Effector CD4-positive, alpha-beta T cell (primary cell): ENCODE data around the gene OR2T27. TPM values are rescaled to one million over a fixed set of nuclear protein-coding genes. Genes with fewer than 3 reads are reported as not detected.
"Not testable (repeated sequence)": the region's sequence is repeated elsewhere in the genome, so short reads cannot be mapped to it uniquely, and the experiment has no call there.

Source experiments
- DNase-seq: peaks from one replicate; pipeline ENCODE4 v3.0.0-alpha.2; 2020
- total RNA-seq: gene quantifications from one replicate; lab custom pipeline; 2026; lab: John Stamatoyannopoulos, UW

OR2T27 gene
- total RNA-seq, result not detected

- not testable (repeated sequence) for DNase-seq
Observed at GRCh38 chr1:248655354-248655753, at the start of gene OR2T27. Gene OR2T27, minus strand, starts transcription at chr1:248655528. Its CDS starts 4,644 bp downstream, at chr1:248650884.

- no peak for DNase-seq
Observed at GRCh38 chr1:248704606-248705005, 49.3 kb upstream of the OR2T27 start.

GRCh38 chr1:248703674-248704073 is 48.3 kb upstream of the OR2T27 start:
- DNase-seq, result no peak

- no peak for DNase-seq
Observed at GRCh38 chr1:248702714-248703113, 47.4 kb upstream of the OR2T27 start, which contains the start of gene OR14I1. Gene OR14I1, minus strand, starts transcription at chr1:248702766.

GRCh38 chr1:248699099-248699498 is 43.8 kb upstream of the OR2T27 start:
- DNase-seq, result no peak

GRCh38 chr1:248697907-248698306 is 42.6 kb upstream of the OR2T27 start:
- DNase-seq, result no peak

- no peak for DNase-seq
Observed at GRCh38 chr1:248696774-248697173, 41.4 kb upstream of the OR2T27 start.

GRCh38 chr1:248696261-248696660 is 40.9 kb upstream of the OR2T27 start:
- DNase-seq, result no peak

- DNase-seq, result no peak
Observed at GRCh38 chr1:248695451-248696132, 40.3 kb upstream of the OR2T27 start.

- DNase-seq, result no peak
Observed at GRCh38 chr1:248691567-248692155, 36.3 kb upstream of the OR2T27 start.

- DNase-seq, result no peak
Observed at GRCh38 chr1:248688527-248689298, 33.4 kb upstream of the OR2T27 start.

- no peak for DNase-seq
Observed at GRCh38 chr1:248686815-248687214, 31.5 kb upstream of the OR2T27 start.

- DNase-seq, result no peak
Observed at GRCh38 chr1:248681651-248682050, 26.3 kb upstream of the OR2T27 start.

GRCh38 chr1:248670003-248670402 is 14.7 kb upstream of the OR2T27 start:
- DNase-seq, result no peak

- DNase-seq, result not testable (repeated sequence)
Observed at GRCh38 chr1:248663453-248664328, 8.4 kb upstream of the OR2T27 start.

- not testable (repeated sequence) for DNase-seq
Observed at GRCh38 chr1:248656797-248657196, 1.5 kb upstream of the OR2T27 start.

- DNase-seq, result not testable (repeated sequence)
Observed at GRCh38 chr1:248648770-248649536, 6.4 kb downstream of the OR2T27 start.

GRCh38 chr1:248645178-248645577 is 10.2 kb downstream of the OR2T27 start, which contains the start of gene OR2T35:
Gene OR2T35, minus strand, starts transcription at chr1:248645278. Its CDS starts 6,020 bp downstream, at chr1:248639258.
- not testable (repeated sequence) for DNase-seq

- DNase-seq, result not testable (repeated sequence)
Observed at GRCh38 chr1:248642971-248643651, 12.2 kb downstream of the OR2T27 start.

- DNase-seq, result not testable (repeated sequence)
Observed at GRCh38 chr1:248641583-248641982, 13.7 kb downstream of the OR2T27 start.

GRCh38 chr1:248640906-248641305 is 14.4 kb downstream of the OR2T27 start:
- DNase-seq, result not testable (repeated sequence)
